Lung (tissue), 12 donors: Measurements from ENCODE around the gene SPIB. TPM values are rescaled to one million over a fixed set of nuclear protein-coding genes. Genes with fewer than 3 reads are reported as not detected.

Experiments used
- ATAC-seq: fragments of 200-7000 bp; cut with Tn5 transposase; one replicate; pipeline ENCODE4 v1.9.1; 2020; ENCODE audit warnings: moderate number of reproducible peaks; ENCODE audit not compliant: insufficient read depth, low FRiP score
- DNase-seq, 3 donors: peaks; one replicate each; pipeline ENCODE4 v3.0.0-alpha.2; 2013 to 2017
- H3K27ac ChIP-seq, 2 donors: one replicate each; pipeline ENCODE4 v1.5.1; 2013; ENCODE audit warnings: mild to moderate bottlenecking in 2 of 2, moderate library complexity in 2 of 2, control low read depth in 1 of 2, inconsistent platforms in 1 of 2, low read depth in 1 of 2, low read length in 1 of 2
- H3K27me3 ChIP-seq, 3 donors: one replicate each; pipeline ENCODE4 v1.5.1; 2013; ENCODE audit warnings: low read length in 2 of 3; ENCODE audit not compliant: control insufficient read depth in 3 of 3, insufficient read depth in 3 of 3
- H3K36me3 ChIP-seq, 4 donors: one replicate each; pipeline ENCODE4 v1.5.1; 2013; ENCODE audit warnings: low read length in 4 of 4, mild to moderate bottlenecking in 1 of 4, moderate library complexity in 1 of 4; ENCODE audit not compliant: control insufficient read depth in 4 of 4, insufficient read depth in 4 of 4
- H3K4me1 ChIP-seq, 5 donors: one replicate each; pipeline ENCODE4 v1.5.1; 2013; ENCODE audit warnings: low read length in 5 of 5, mild to moderate bottlenecking in 2 of 5, moderate library complexity in 1 of 5; ENCODE audit not compliant: control insufficient read depth in 5 of 5, insufficient read depth in 5 of 5
- H3K4me3 ChIP-seq: one replicate; pipeline ENCODE4 v1.5.1; 2013; ENCODE audit warnings: mild to moderate bottlenecking, control low read depth, moderate library complexity
- H3K9ac ChIP-seq, 2 donors: one replicate each; pipeline ENCODE4 v1.5.1; 2013; ENCODE audit warnings: low read length in 2 of 2, control low read depth in 1 of 2; ENCODE audit not compliant: insufficient read depth in 1 of 2
- H3K9me3 ChIP-seq, 4 donors: one replicate each; pipeline ENCODE4 v1.5.1; 2013; ENCODE audit warnings: low read length in 3 of 4, mild to moderate bottlenecking in 1 of 4, moderate library complexity in 1 of 4; ENCODE audit not compliant: control insufficient read depth in 4 of 4, insufficient read depth in 3 of 4
- WGBS, 2 donors: extraction: QIAGEN DNeasy Blood & Tissue Kit; methylation state at CpG; one replicate each; pipeline ENCODE4 v1.1.7; 2013; 5-methylcytosine and 5-hydroxymethylcytosine counted together
- polyA plus RNA-seq, 2 donors: library from polyadenylated mRNA; stranded (reverse); fragments of 200-250 nt; gene quantifications; one replicate each; pipeline ENCODE4 v1.2.1, GENCODE V29; 2013
- total RNA-seq, 2 donors: library from RNA; depleted of rRNA in 1 of 2; stranded (reverse); fragments of >200 nt in 1 of 2; gene quantifications; one replicate each; pipeline ENCODE4 v1.2.1, GENCODE V29; 2014 to 2021
- TF ChIP-seq, protein P1 (sequence below): IDR thresholded peaks from 2 replicates; pipeline ENCODE4 v1.5.1; 2012; ENCODE audit warnings: mild to moderate bottlenecking; ENCODE audit errors: control extremely low read depth, extremely low read depth
- donor health status: control.
- donor health status: control.
- donor health status: Bipolar disorder and iron deficiency.
- donor health status: healthy.
- donor health status: DM: yes; HTN: yes; CAD: no.

Gene SPIB
- total and polyA plus RNA-seq, 4 donors: 0.22 to 10.5 (median 0.65) TPM

DNA sequence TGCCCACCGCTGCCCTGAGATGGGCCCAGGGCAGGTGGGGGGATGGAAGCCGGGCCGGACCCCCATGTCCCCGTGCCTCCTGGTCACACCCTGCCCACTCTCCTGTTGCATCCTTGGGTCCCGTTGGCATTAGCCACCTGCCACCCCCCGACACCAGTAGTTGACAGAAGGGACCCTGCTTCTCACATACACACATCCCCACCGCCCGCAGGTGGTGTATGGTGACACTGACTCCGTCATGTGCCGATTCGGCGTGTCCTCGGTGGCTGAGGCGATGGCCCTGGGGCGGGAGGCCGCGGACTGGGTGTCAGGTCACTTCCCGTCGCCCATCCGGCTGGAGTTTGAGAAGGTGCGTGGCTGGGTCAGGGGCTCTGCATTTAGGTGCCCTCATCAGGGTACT is 5.2 kb upstream of the SPIB start:
- DNase-seq (no peak), ATAC-seq (no peak)
- Histone ChIP-seq H3K4me1 (no peaks in the 10 kb centered on the region), H3K9me3 (no peaks in the 10 kb centered on the region), H3K36me3 (peaks cover 0 to 25% (median 4%) of the 10 kb centered on the region in 4 donors), H3K4me3 (no peak overlapping the region), H3K27ac (no peak overlapping the region), H3K27me3 (peaks cover 0 to under 1% (median 0%) of the 10 kb centered on the region in 3 donors), H3K9ac (no peak overlapping the region)
- TF ChIP-seq, protein P1, sequence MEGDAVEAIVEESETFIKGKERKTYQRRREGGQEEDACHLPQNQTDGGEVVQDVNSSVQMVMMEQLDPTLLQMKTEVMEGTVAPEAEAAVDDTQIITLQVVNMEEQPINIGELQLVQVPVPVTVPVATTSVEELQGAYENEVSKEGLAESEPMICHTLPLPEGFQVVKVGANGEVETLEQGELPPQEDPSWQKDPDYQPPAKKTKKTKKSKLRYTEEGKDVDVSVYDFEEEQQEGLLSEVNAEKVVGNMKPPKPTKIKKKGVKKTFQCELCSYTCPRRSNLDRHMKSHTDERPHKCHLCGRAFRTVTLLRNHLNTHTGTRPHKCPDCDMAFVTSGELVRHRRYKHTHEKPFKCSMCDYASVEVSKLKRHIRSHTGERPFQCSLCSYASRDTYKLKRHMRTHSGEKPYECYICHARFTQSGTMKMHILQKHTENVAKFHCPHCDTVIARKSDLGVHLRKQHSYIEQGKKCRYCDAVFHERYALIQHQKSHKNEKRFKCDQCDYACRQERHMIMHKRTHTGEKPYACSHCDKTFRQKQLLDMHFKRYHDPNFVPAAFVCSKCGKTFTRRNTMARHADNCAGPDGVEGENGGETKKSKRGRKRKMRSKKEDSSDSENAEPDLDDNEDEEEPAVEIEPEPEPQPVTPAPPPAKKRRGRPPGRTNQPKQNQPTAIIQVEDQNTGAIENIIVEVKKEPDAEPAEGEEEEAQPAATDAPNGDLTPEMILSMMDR: no peak
- 96% methylated on average over 21 of the region's 21 CpGs for WGBS, 2 donors

DNA sequence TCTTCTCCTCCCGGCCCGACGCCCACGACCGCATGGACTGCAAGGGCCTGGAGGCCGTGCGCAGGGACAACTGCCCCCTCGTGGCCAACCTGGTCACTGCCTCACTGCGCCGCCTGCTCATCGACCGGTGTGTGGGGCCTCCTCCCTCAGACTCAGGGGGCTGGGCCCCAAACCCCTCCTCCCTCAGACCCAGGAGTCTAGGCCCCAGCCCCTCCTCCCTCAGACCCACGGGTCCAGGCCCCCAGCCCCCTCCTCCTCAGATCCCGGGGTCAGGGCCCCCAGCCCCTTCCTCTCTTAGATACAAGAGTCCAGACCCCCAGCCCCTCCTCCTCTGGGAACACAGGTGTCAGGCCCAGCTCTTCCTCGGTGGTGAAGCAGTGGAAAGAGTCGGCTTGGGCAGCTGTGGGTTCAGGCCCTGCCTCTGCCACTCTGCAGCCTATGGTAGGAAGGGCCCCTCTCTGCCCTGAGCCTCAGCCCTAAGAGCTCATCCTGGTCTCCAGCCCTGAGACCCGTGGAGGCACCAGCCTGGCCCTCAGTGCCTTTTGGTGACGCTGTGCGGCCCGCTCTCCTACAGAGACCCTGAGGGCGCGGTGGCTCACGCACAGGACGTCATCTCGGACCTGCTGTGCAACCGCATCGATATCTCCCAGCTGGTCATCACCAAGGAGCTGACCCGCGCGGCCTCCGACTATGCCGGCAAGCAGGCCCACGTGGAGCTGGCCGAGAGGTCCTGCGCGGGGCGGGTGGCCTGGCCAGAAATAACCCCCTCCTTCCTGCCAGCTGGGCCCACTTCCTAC is 3.7 kb upstream of the SPIB start:
- TF ChIP-seq, protein P1: peak; percentile 76
- ATAC-seq: peak; percentile 84
- Histone ChIP-seq H3K9ac (no peak overlapping the region), H3K27ac (no peak overlapping the region), H3K4me1 (peaks cover 0 to 4% (median 0%) of the 10 kb centered on the region in 5 donors), H3K4me3 (no peak overlapping the region), H3K27me3 (peaks cover 0 to 14% (median 9%) of the 10 kb centered on the region in 3 donors), H3K9me3 (no peaks in the 10 kb centered on the region), H3K36me3 (peaks cover 0 to 11% (median 1%) of the 10 kb centered on the region in 4 donors)
- WGBS, 2 donors: 42 to 43% methylated on average over 37 of the region's 37 CpGs
- DNase-seq: peak; percentile 62 to 79 (median 69)

DNA sequence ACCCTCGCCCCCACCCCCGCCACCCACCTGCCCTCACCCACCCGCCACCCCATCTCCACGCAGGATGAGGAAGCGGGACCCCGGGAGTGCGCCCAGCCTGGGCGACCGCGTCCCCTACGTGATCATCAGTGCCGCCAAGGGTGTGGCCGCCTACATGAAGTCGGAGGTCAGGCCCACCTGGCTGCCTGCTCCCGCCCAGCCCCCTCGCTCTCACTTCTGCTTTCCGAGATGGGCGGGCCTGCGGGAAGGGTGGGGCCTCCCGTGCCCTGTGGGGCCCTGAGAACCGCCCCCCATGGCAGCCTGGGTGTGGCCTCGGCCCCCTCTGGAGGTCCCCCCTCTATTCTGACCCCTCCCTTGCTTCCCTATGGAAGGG is 3.1 kb upstream of the SPIB start:
- no peak overlapping the region for H3K9ac ChIP-seq
- peaks cover 0 to 14% (median 10%) of the 10 kb centered on the region in 3 donors for H3K27me3 ChIP-seq
- H3K4me1 ChIP-seq: peaks cover 0 to 4% (median 0%) of the 10 kb centered on the region in 5 donors
- ATAC-seq: peak; percentile 41
- no peaks in the 10 kb centered on the region for H3K9me3 ChIP-seq
- peaks cover 0 to 9% (median 0%) of the 10 kb centered on the region in 4 donors for H3K36me3 ChIP-seq
- TF ChIP-seq, protein P1: no peak
- WGBS, 2 donors: 42 to 72% methylated on average over 15 to 22 of the region's 22 CpGs
- no peak overlapping the region for H3K27ac ChIP-seq
- H3K4me3 ChIP-seq: no peak overlapping the region
- DNase-seq: no peak
